Brain microvascular endothelial cell (primary cell): ENCODE results near the gene WSB2.
A peak's percentile ranks its signal among the peaks of the same experiment; 100 is the strongest.

Experiments used
- DNase-seq: peaks from one replicate; pipeline ENCODE4 v3.0.0-alpha.2; 2020
- H3K27ac ChIP-seq: fragments of 250-450 bp; sonication (Bioruptor Pico); 2 replicates; pipeline ENCODE4 v1.5.1; 2020; ENCODE audit warnings: mild to moderate bottlenecking, moderate library complexity
- H3K27me3 ChIP-seq: fragments of 250-450 bp; sonication (Bioruptor Pico); replicated peaks from 2 replicates; pipeline ENCODE4 v1.5.1; 2020; ENCODE audit warnings: mild to moderate bottlenecking
- H3K36me3 ChIP-seq: fragments of 250-450 bp; sonication (Bioruptor Pico); replicated peaks from 2 replicates; pipeline ENCODE4 v1.5.1; 2020; ENCODE audit warnings: mild to moderate bottlenecking
- H3K4me3 ChIP-seq: 2 replicates; pipeline ENCODE4 v1.5.1; 2011; ENCODE audit warnings: low read depth, mild to moderate bottlenecking, control low read depth, low read length, moderate library complexity
- CTCF ChIP-seq: IDR thresholded peaks from 2 replicates; pipeline ENCODE4 v1.5.1; 2011; ENCODE audit warnings: low read depth, mild to moderate bottlenecking, moderate library complexity, low read length, control low read depth, inconsistent platforms; ENCODE audit errors: missing control alignments
- in situ Hi-C: cut with HindIII; loops from 2 replicates; pipeline ENCODE4 v1.10.0; 2017; ENCODE audit warnings: low sequenced_read_pairs, low pct_ligation_motif_present

WSB2 gene

GRCh38 chr12:118068445-118068844, 7.5 kb upstream of the WSB2 start:
- no peak for TF ChIP-seq CTCF
- Histone ChIP-seq H3K27ac (no peak overlapping the region), H3K4me3 (no peak overlapping the region), H3K36me3 (no peaks in the 10 kb centered on the region), H3K27me3 (no peaks in the 10 kb centered on the region)
- no peak for DNase-seq
- in situ Hi-C loops: no loop called here

DNA sequence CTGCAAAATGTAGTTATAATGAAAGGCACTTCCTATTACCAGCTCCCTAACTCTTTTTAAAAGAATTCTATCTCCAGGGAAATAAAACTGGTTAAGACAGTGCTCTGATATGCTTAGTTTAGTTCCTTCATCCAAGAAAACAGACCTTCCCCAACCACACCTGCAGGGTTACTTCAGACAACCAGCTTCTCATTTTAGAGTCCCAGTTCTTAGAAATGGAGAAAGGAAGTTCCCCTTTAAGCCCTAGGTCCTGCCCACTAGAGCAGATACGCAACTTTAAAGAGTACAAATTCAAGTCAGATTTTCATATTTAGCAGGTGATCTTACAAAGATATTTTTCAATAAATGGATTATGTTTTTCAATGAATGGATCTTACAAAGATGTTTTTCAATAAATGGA, 4.4 kb upstream of the WSB2 start:
- no peak for TF ChIP-seq CTCF
- Histone ChIP-seq H3K27ac (no peak overlapping the region), H3K36me3 (no peaks in the 10 kb centered on the region), H3K4me3 (no peak overlapping the region), H3K27me3 (no peaks in the 10 kb centered on the region)
- in situ Hi-C loops: no loop called here
- no peak for DNase-seq

GRCh38 chr12:118064608-118065007, 3.6 kb upstream of the WSB2 start:
- no peaks in the 10 kb centered on the region for H3K36me3 ChIP-seq
- no peak for DNase-seq
- no peak overlapping the region for H3K4me3 ChIP-seq
- H3K27ac ChIP-seq: no peak overlapping the region
- H3K27me3 ChIP-seq: no peaks in the 10 kb centered on the region
- in situ Hi-C loops: no loop called here
- TF ChIP-seq CTCF: peak; percentile 38

GRCh38 chr12:118063576-118064391, 2.8 kb upstream of the WSB2 start:
- no peak for DNase-seq
- Histone ChIP-seq H3K36me3 (no peaks in the 10 kb centered on the region), H3K27me3 (no peaks in the 10 kb centered on the region), H3K27ac (no peak overlapping the region), H3K4me3 (no peak overlapping the region)
- in situ Hi-C loops: no loop called here
- TF ChIP-seq CTCF: no peak

- Histone ChIP-seq H3K36me3 (no peaks in the 10 kb centered on the region), H3K27me3 (no peaks in the 10 kb centered on the region), H3K4me3 (peak overlapping the region; percentile 79), H3K27ac (peak overlapping the region; percentile 78)
- DNase-seq: no peak
- no peak for TF ChIP-seq CTCF
- in situ Hi-C loops: no loop called here
Measured at GRCh38 chr12:118061873-118062843, 1.2 kb upstream of the WSB2 start.
